ENCODE data around the gene YPEL1. TPM values are rescaled to one million over a fixed set of nuclear protein-coding genes. Genes with fewer than 3 reads are reported as not detected.
"Not testable (repeated sequence)": the region's sequence is repeated elsewhere in the genome, so short reads cannot be mapped to it uniquely, and the experiment has no call there.

The YPEL1 gene
- total RNA-seq, 2 donors from 2014 or later: 20.1 to 25.2 TPM

GRCh38 chr22:21680830-21681565, 54.6 kb downstream of the YPEL1 start:
- Histone ChIP-seq H3K27ac (no peak overlapping the region), H3K4me1 (ENCODE audit: control insufficient read depth in 1 of 2, low read depth in 2 of 2) (no peaks in the 10 kb centered on the region), H3K36me3 (peaks cover 41% of the 10 kb centered on the region), H3K4me3 (no peak overlapping the region), H3K9me3 (no peaks in the 10 kb centered on the region), H3K27me3 (replicated peaks; ENCODE audit: insufficient read depth) (no peaks in the 10 kb centered on the region)
- DNase-seq (ENCODE audit: low spot score) (no peak), ATAC-seq (ENCODE audit: insufficient number of reproducible peaks, low FRiP score, low read depth) (no peak)
- TF ChIP-seq CTCF (IDR thresholded peaks at IDR 0.05): no peak

- DNase-seq (ENCODE audit: low spot score): no peak
- Histone ChIP-seq H3K4me3 (no peak overlapping the region), H3K4me1 (ENCODE audit: control insufficient read depth in 1 of 2, low read depth in 2 of 2) (no peaks in the 10 kb centered on the region), H3K9me3 (no peaks in the 10 kb centered on the region), H3K27ac (no peak overlapping the region), H3K27me3 (replicated peaks; ENCODE audit: insufficient read depth) (no peaks in the 10 kb centered on the region), H3K36me3 (peaks cover 35% of the 10 kb centered on the region)
- ATAC-seq (ENCODE audit: insufficient number of reproducible peaks, low FRiP score, low read depth): no peak
- no peak for TF ChIP-seq CTCF (IDR thresholded peaks at IDR 0.05)
Measured at GRCh38 chr22:21679383-21679782, 56.2 kb downstream of the YPEL1 start.

- not testable (repeated sequence) for ATAC-seq (ENCODE audit: insufficient number of reproducible peaks, low FRiP score, low read depth); H3K9me3 ChIP-seq; H3K4me3 ChIP-seq; H3K4me1 ChIP-seq (ENCODE audit: control insufficient read depth in 1 of 2, low read depth in 2 of 2); DNase-seq (ENCODE audit: low spot score); H3K27me3 ChIP-seq (replicated peaks; ENCODE audit: insufficient read depth); H3K27ac ChIP-seq
- peaks cover 40% of the 10 kb centered on the region for H3K36me3 ChIP-seq
Measured at GRCh38 chr22:21678842-21679241, 56.8 kb downstream of the YPEL1 start.

GRCh38 chr22:21677606-21678443, 57.8 kb downstream of the YPEL1 start:
- ATAC-seq (ENCODE audit: insufficient number of reproducible peaks, low FRiP score, low read depth): no peak
- peaks cover 43% of the 10 kb centered on the region for H3K36me3 ChIP-seq
- no peak for TF ChIP-seq CTCF (IDR thresholded peaks at IDR 0.05)

GRCh38 chr22:21674638-21675245, 60.9 kb downstream of the YPEL1 start:
- no peak for DNase-seq (ENCODE audit: low spot score)
- no peak for ATAC-seq (ENCODE audit: insufficient number of reproducible peaks, low FRiP score, low read depth)
- TF ChIP-seq CTCF (IDR thresholded peaks at IDR 0.05): no peak
- Histone ChIP-seq H3K9me3 (no peaks in the 10 kb centered on the region), H3K4me1 (ENCODE audit: control insufficient read depth in 1 of 2, low read depth in 2 of 2) (no peaks in the 10 kb centered on the region), H3K27ac (no peak overlapping the region), H3K27me3 (replicated peaks; ENCODE audit: insufficient read depth) (no peaks in the 10 kb centered on the region), H3K4me3 (no peak overlapping the region), H3K36me3 (peaks cover 51% of the 10 kb centered on the region)

More at GRCh38 chr22:21677606-21678443, 57.8 kb downstream of the YPEL1 start:
- no peaks in the 10 kb centered on the region for H3K27me3 ChIP-seq (replicated peaks; ENCODE audit: insufficient read depth)
- no peaks in the 10 kb centered on the region for H3K4me1 ChIP-seq (ENCODE audit: control insufficient read depth in 1 of 2, low read depth in 2 of 2)
- H3K9me3 ChIP-seq: no peaks in the 10 kb centered on the region
- H3K27ac ChIP-seq: no peak overlapping the region
- H3K4me3 ChIP-seq: no peak overlapping the region
- DNase-seq (ENCODE audit: low spot score): no peak

All from thoracic aorta (tissue), 2 donors.